ENCODE results near the gene NPY1R.

Gene NPY1R

DNA sequence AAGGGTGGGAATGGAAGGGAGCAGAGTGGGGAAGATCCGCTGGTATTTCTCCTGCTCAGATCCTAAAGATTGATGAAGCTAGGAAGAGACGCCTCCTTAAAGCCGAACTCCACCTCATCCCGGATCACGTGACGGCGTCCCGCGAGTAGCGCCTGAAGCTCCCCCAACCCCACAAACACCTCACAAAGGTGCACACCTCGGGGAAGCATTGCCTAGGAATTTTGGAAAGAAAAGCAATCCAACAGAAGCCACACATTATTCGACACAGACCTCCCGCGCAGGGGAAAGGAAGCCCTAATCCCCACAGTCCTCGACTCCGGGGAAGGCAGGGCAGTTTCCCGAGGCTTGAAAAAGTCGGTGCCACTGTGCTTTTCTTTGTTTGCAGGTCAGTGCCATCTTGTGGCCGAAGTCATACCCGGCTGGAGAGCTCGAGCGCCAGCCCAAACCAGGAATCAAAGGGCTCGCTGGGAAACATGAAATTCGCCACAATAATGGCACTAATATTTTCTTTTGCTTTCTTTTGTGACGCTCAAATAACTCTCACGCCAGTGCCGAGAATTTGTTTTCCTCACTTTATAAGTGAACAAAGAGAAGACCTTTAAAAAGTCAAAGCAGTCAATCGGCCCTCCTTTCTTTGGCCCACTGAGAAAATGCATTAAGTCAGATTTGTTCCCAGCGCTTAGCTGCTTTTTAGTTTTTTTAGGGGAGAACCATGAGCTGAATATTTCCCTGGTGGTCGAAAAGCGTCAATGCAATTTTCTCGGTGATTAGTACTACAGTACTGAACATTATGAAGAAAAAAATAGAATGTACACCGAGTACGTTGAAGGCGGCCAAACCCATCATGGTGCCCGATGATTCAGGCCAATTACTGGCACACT lies at the start of gene NPY1R:
NPY1R (minus strand) TSS at position 71 of the 881 bp plus-strand sequence. CDS start 6,042 bp downstream, outside the sequence.
- DNase-seq = no peak

DNA sequence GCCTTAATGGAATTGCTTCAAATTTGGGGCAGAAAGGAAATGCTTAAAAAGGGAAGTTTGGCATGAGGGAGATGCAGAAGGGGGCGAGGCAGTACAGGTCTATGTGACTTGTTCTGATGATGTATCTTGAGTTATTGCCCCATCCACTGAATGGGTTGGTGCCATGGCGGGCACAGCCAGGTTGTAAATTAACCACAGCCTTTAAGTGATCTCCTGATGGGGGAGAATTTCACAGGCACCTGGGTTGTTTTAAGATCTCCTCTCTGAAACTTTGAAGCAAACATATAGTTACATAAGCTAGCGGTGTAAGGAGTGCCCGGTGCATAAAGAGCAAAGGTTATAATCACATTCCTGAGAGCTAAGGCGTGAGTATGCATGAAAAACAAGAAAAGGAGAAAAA lies 48.3 kb upstream of the NPY1R start:
- no peak for DNase-seq

DNA sequence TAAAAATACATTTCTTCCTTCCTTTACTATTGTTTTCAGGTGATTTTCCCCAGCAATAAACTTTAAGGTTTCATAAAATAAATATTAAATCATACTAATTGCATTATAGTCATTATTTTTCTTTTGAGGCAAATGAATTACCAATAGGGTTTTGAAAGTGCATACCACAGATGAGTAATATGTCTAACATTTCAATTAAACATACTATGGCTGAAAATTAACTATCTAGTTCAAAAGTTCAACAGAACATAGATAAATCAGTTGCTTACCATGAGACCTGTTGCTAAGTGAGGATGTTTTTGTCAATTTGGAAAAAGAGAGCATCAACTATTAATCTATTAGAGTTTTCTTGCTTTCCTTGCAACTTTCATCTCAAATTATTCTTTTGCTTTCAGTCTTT lies 46.3 kb upstream of the NPY1R start:
- DNase-seq = no peak

DNA sequence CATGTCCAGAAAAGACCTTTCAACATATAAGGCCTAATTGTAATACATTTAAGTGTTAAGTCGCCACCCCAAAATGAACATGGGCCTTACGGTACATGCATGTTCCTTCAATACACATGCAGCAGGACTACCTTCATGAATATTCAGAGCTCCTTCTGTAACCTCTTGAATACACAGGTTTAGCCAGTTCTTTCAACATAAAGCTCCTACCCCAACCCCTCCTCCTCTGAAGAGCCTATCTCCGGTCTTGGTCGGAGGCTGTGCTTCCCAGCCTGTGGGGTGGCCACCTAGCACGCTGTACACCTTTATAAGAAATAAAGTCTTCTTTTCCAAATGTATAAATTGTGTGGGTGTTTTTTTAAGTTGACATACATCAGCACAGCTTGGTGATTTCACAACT lies 39.6 kb upstream of the NPY1R start:
- DNase-seq = no peak

DNA sequence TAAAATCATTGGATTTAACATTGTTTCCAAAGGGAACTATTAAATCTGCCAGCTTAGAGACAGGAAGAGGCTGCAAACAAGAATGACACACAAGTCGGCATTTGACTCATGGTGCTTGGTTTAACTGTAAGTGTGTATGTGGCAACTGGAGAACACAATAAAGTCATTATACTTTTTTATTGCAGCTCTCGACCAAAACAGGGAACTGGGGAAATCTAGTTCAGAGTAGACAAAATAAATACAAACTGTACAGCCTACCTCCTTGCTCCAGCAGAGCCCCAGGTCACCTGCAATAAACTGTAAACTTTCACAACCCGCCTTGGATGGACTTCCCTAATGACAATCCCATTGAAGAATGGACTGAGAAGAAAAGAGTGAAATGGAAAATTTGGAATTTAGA lies 35.3 kb upstream of the NPY1R start:
- DNase-seq = no peak

DNA sequence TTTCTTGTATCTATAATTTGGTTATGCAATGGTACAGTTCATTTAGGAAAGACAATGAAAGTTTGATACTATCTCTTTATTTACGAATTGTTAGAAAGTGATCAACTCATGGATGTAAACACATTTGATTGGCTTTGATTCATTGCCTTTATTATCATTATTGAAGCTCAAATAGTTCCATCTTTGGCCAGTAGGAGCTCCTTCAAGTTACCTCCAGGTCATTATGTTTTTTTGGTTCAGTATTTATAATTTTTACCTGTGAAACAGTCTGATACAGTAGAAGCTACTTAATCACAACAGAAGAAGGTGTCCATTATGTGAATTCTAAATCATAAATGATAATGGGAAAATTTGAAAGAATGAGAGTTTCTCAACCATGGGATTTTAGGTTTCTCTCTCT lies 23.7 kb upstream of the NPY1R start:
- no peak for DNase-seq

DNA sequence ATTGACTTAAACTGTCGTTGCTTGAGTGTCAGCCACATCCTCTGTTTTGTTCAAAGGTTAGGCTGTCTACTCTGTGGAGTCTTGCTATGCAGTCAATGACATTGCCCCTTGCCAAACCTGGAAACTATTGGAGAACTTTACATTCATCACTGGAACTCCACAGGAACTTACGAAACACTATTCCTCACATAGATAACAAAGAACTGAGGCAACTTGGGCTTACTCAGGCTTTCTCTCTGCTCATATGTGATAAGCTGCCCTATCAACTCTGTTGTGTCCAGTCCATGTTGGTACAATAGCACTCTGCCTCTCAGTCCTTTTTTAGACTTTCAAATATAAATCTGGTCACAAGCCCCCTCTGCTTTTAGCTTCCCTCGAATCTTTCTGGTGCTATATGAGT lies 20.7 kb upstream of the NPY1R start:
- no peak for DNase-seq

DNA sequence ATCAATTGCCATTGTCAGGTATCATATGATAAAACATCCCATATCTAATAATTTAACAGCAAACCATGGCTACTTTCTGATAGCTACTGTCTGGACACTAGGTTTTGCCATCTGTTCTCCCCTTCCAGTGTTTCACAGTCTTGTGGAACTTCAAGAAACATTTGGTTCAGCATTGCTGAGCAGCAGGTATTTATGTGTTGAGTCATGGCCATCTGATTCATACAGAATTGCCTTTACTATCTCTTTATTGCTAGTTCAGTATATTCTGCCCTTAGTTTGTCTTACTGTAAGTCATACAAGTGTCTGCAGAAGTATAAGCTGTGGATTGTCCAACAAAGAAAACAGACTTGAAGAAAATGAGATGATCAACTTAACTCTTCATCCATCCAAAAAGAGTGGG lies 18.3 kb upstream of the NPY1R start:
- DNase-seq = no peak

DNA sequence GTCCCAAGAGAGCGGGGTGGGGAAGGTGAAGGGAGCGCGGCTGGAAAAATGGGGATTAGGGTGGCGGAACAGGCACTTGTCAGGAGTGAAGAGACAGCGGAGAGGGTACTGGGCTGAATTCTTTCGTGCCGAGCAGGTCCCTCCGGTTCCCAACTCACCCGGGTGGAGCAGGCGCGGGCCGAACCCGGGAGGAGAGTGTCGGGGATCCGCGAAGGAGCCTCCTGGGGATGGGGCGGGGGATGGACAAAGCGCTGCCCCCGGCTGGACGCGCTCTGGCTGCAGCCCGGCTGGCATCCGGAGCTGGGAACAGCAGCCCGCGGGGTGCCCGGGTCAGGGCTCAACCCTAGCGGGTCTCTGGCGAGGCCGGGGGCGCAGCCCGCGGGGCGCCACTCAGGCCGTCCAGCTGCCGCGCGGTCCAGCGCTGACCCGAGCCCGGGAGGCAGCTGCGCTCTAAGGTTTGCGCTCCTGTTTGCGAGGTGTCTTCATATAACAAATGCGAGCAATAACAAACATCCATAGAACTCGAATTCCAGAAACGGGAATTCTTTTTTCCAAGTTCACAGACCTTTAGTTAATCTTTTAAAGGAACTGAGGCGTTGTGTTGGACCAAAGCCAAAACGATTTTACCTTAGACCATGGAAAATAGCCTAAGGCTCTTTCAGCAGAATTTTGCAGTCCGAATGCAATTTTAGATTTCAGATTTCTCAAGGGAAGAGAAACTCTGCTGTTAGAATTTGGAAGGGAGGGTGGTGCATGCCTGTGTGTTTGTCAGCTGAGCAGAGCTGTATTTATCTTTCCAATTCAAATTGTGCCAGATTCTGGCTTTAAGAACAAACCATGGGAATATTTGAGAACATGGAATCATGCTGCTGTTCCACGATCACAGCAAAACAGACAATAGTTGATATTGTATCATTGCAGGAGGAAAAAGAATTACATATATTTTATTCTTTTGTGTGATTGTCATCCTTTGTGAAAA lies 12.0 kb upstream of the NPY1R start:
- DNase-seq = no peak

DNA sequence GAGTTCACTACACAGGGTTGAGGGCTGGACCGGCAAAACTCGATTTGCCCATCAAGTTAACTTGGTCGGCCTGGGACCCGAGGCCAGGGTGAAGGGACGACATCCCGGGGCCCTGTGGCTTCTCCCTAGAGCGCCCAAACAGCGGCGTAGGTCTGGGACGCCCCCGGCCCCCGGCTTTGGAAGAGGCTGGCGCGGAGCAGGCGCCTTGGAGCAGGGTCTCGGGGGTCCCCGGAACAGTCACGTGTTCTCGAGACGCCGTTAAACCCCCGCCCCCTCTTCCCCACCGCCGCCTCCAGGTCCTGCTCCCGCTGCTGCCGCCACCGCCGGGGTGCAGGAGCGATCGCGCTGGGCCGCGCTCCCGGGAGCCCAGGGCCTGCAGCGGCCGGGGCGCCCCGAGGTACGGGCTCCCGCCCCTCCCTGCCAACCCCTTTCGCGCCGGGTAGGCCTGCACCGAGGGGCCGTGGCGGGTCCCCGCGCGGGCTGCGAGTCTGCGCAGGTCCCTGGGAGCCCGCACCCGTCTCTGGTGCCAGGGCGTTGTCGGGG lies 11.3 kb upstream of the NPY1R start, which contains the start of gene NPY5R:
NPY5R (plus strand) TSS at position 289 of the 543 bp plus-strand sequence. CDS start 6,382 bp downstream, outside the sequence.
- DNase-seq = no peak

DNA sequence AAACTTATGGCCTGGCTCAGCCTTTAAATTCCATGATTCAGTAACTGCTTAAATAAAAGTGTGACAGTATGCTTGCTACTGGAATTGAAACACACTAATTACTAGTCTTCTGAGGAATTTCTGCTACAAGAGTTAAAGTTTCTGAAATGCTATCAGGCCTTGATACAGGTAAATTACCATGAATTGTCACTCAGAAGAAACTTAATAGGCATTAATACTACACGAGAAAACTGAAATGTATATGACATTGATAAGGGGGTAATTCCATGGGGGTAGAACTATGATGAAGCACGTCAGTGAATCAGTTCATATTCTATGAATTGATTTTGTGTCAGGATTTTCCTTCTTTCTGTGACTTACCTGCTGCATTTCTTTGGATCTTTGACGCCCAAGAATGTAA lies 3.0 kb upstream of the NPY1R start:
- no peak for DNase-seq

DNA sequence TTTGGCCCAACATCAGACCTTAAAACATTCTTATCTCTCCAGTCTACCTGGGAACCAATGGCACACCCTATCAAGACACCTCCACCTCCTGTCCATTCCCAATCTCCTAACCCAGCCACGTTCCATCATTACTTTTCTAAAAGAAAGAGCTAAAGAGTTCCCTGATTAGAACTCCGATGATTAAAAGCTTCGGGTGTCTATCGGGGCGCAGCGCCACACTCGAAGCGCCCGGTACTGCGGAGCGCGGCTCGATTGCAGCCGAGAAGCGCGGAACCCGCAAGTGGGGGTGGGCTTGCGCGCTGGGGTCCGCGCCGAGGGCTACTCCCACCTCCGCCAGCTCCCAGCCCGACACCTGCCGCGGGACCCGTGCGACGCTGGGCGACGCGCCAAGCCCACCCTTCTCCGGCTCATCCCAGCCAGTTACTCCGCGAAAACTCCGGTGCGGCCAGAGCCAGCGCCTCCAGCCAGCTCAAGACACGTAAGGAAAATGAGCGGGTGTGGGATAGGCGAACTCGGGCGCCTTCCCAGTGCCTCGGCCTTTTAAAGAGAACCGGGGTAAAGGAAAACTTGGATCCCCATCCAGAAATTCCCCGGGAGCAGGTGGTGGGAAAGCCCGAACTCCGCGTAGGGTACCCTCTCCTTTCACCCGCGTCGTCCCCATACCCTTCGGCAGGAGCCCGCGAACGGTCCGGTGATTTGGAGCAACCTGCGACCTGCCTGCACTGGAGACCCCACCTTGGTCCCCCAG lies 593 bp downstream of the NPY1R start:
- no peak for DNase-seq

DNA sequence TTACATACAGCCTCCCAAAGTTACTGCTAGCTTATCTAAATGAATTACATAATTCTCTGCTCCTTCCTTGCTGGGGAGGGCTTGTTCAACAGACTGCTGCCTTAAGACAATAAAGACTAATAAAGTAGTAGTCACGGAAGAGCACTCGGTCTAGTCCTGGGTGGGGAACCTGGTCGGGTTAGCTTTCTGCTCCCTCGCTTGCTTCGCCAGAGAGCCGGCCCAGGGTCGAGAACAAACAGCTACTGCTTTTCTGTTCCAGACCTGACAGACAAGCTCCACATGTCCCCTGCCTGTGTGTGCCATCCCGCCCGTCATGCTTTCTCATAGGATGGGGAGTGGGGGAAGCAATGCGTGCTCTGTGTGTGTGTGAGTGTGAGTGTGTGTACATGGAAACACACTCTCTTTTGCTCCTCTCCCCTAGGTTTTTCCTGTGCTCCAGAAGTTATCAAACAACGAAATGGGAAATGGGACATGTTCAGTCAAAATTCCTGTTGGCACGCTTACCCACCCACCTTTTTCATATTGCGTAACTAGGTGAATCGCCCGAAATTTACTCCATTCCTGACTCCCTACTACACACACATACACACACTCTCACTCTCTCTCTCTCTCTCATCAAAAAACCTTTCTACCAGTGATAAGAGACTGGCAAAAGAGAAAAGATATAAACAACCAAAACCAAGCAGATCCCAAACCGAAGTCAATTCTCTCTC lies 1.3 kb downstream of the NPY1R start:
- no peak for DNase-seq

DNA sequence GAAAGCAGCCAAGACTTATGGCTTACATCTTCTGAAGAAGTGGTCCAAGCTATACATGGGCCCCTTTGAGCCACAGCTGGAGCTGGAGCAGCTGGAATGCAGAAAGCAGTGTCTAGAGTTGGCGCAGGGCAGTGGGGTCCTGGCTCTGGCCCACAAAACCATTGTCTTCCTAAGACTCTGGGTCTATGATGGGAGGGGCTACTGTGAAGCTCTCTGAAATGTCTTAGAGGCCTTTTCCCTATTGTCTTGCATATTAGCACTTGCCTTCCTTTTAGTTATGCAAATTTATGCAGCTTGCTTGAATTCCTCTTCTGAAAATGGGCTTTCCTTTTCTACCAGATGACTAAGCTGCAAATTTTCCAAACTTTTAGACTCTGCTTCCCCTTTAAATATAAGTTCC lies 15.3 kb downstream of the NPY1R start:
- DNase-seq = no peak

DNA sequence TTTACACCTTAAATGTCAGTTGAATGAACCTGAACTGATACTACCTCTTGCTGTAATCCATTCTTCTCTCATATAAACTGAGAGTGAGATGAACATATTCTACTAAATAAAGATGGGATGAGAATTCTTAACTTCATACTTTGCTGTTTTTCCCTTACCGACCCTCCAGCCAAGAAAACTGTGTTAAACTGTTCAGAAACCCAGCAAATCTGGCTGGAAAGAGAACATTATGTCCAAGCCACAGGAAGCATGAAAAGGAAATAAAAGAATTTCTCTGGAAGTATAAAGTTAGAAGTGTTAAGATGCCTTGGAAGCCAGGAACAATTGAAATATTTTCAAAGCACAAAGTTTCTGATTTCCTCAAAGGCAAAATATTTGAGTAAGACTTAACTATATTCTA lies 22.9 kb downstream of the NPY1R start:
- DNase-seq = no peak

DNA sequence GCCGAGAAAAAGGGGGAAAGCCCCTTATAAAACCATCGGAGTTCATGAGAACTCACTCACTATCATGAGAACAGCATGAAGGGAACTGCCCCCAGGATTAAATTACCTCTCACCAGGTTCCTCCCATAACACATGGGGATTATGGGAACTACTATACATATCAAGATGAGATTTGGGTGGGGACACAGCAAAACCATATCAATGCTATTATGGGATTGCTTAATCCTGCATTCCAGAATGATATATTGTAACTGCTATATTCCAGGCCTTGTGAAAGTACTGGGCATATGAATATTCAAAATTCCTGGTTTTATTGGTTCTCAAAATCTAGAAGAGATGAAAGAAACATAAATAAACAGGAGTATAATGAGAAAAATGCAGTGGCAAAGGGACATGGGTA lies 29.3 kb downstream of the NPY1R start:
- no peak for DNase-seq

DNA sequence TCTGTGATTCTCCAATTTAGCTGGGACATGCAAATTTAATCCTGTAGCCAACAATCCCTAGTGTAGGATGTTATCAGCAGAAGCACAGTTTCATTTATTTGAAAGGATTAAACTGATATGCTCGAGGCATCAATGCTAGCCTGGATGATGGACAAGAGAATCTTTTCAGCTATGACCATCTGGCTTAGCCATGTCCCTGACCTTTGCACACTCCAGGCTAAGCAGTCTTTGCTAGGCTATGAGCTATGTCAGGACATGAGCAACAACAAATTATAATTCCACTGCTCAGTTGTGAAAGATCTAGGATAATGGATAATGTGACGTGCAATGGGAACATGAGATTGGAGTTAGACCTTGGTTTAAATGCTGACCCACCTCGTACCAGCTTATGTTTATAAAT lies 32.0 kb downstream of the NPY1R start:
- DNase-seq = no peak

DNA sequence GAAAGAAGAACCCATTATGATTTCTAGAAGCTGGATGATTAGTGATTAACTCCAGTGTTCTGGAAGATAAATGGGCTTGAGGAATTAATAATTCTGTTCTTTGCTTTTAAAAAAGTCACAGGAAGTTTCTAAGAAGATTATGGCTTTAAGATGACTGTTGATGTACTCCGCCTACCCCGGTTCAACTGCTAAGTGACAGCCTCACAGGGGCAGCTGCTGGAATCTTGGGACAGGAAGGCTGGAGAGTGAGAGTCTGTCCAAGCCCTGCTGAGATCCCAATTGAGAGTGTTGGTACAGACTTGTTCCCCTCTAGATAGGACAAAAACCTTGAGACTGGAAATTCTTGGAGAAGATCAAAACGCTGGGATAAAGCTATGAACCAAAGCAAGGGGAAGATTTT lies 37.3 kb downstream of the NPY1R start:
- DNase-seq = no peak

DNA sequence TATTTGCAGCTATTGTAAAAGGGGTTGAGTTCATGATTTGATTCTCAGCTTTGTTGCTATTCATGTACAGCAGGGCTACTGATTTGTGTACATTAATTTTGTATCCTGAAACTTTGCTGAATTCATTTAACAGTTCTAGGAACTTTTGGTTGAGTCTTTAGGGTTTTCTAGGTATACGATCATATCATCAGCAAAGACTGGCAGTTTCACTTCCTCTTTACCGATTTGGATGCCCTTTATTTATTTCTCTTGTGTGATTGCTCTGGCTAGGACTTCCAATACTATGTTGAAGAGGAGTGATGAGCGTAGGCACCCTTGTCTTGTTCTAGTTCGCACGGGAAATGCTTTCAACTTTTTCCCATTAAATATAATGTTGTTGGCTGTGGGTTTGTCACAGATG lies 48.1 kb downstream of the NPY1R start:
- no peak for DNase-seq

DNA sequence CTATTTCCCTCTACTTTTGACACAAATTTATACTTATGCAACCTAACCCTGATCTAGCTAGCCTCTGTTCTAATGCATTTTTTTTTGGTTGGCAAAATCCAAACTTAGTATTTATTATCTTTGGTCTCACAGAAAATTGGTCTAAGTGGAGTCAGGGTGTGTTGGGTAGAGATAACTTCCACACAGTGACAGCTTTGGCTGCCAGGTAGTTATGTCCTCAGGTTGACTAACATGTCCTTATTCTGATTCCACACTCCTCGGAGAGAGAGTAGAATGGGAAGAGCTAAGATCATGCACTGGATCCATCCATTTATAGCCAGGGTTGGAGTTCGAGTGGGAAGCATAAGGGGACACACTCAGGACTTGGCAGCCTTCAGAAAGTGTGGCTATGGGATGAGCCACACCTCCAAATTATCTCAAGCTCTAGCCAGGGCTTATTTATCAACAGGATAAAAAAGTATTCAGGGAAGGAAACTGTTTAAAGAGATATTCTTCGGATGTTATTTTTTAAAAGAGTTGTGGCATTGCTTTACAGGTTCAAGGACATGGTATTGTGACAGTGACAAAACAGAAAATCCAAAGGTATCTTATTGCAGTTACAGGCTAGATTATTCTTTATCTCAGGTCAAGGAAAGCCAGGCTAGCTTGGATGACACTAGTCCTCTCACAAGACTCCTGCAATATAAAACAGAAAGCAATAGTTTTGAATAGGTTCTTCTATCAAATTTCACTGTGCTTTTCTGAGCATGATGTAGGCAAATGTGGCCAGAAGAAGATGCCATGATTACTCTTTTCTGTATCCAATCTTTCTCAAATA lies 51.5 kb downstream of the NPY1R start:
- DNase-seq = no peak

DNA sequence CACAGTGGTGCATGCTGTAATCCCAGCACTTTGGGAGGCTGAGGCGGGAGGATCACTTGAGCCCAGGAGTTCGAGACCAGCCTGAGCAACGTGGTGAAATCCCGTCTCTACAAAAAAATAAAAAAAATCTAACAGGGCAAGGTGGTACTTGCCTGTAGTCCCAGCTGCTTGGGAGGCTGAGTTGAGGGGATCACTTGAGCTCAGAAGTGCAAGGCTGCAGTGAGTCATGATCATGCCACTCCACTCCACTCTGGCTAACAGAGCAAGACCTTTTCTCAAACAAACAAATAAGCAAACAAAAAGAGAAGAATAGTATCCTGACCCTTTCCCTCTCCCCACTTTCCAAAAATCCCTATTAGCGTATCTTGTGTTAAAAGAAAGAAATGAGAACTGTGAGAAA lies 52.7 kb downstream of the NPY1R start:
- DNase-seq = no peak

Measured in stimulated activated CD4-positive, alpha-beta T cell treated with anti-CD3 and anti-CD28 coated beads, Interleukin-4, amount 100 ng/mL, for 4 hours (primary cell).